HepG2 (cell line): ENCODE measurements around the gene AP2S1. TPM values are rescaled to one million over a fixed set of nuclear protein-coding genes. Genes with fewer than 3 reads are reported as not detected.
A peak's percentile ranks its signal among the peaks of the same experiment; 100 is the strongest.

Experiments used
- CSRNP2 ChIP-seq: sonication (generic); formaldehyde crosslinking; conservative IDR thresholded peaks from 2 replicates; pipeline ENCODE4 v1.8.0; 2022; ENCODE audit warnings: low read depth, missing genetic modification reagents
- MTA3 ChIP-seq: sonication (generic); formaldehyde crosslinking; IDR thresholded peaks from 2 replicates; pipeline ENCODE4 v1.4.0; 2020; ENCODE audit warnings: missing genetic modification reagents
- MXD1 ChIP-seq: sonication (generic); formaldehyde crosslinking; IDR thresholded peaks from 2 replicates; pipeline ENCODE4 v1.4.0; 2020; ENCODE audit warnings: mild to moderate bottlenecking, missing genetic modification reagents
- NCOA2 ChIP-seq: sonication (generic); formaldehyde crosslinking; IDR thresholded peaks from 2 replicates; pipeline ENCODE4 v1.8.0; 2022; ENCODE audit warnings: inconsistent platforms
- NFIC ChIP-seq: IDR thresholded peaks from 2 replicates; pipeline ENCODE4 v1.6.1; 2012; ENCODE audit warnings: mild to moderate bottlenecking, low read length, inconsistent platforms
- SAFB2 ChIP-seq: sonication (generic); formaldehyde crosslinking; IDR thresholded peaks from 2 replicates; pipeline ENCODE4 v1.5.1; 2020; ENCODE audit warnings: missing genetic modification reagents, low read depth, mild to moderate bottlenecking, borderline replicate concordance
- THAP7 ChIP-seq: sonication (generic); formaldehyde crosslinking; IDR thresholded peaks from 2 replicates; pipeline ENCODE4 v1.8.1; 2023; ENCODE audit warnings: mild to moderate bottlenecking, missing genetic modification reagents
- TMF1 ChIP-seq: sonication (generic); formaldehyde crosslinking; IDR thresholded peaks from 2 replicates; pipeline ENCODE4 v1.8.1; 2022; ENCODE audit warnings: low read depth, missing genetic modification reagents
- XBP1 ChIP-seq: sonication (generic); formaldehyde crosslinking; IDR thresholded peaks from 2 replicates; pipeline ENCODE4 v1.5.0; 2020; ENCODE audit warnings: missing genetic modification reagents
- ZFP91 ChIP-seq: sonication (generic); formaldehyde crosslinking; IDR thresholded peaks from 2 replicates; pipeline ENCODE4 v1.9.0; 2022; ENCODE audit warnings: missing genetic modification reagents, mild to moderate bottlenecking, borderline replicate concordance
- ZNF350 ChIP-seq: sonication (generic); formaldehyde crosslinking; IDR thresholded peaks from 2 replicates; pipeline ENCODE4 v1.4.0; 2020; ENCODE audit warnings: mild to moderate bottlenecking, low read depth, missing genetic modification reagents, borderline replicate concordance
- ZNF558 ChIP-seq: sonication (generic); formaldehyde crosslinking; IDR thresholded peaks from 2 replicates; pipeline ENCODE4 v1.9.0; 2022; ENCODE audit warnings: mild to moderate bottlenecking, missing genetic modification reagents, borderline replicate concordance
- ZNF570 ChIP-seq: sonication (generic); formaldehyde crosslinking; IDR thresholded peaks from 2 replicates; pipeline ENCODE4 v1.4.0; 2020; ENCODE audit warnings: mild to moderate bottlenecking, missing genetic modification reagents, borderline replicate concordance
- polyA plus RNA-seq, 8 experiments: library from polyadenylated mRNA; depleted of rRNA in 3 of 8; stranded (reverse) in 7 of 8; unstranded in 1 of 8; fragments of >200 nt; fragmentation: Illumina TruSeq in 4 of 8; extraction: Trizol in 4 of 8; gene quantifications; 2 replicates each; pipeline versions ENCODE4 v1.2.1 to v1.2.3, GENCODE V29; 2011 to 2016; ENCODE audit warnings: low read depth in 4 of 8, missing spikeins in 1 of 8, mixed read lengths in 1 of 8; ENCODE audit not compliant: insufficient read depth in 1 of 8
- total RNA-seq, 5 experiments: library from RNA; depleted of rRNA; stranded (reverse); fragments of >200 nt; fragmentation: Illumina TruSeq; extraction: Trizol; gene quantifications; 2 replicates each; pipeline ENCODE4 v1.2.3, GENCODE V29; 2016; ENCODE audit warnings: low read depth in 1 of 5
- TF ChIP-seq, protein P1 (sequence below): sonication (generic); formaldehyde crosslinking; IDR thresholded peaks from 2 replicates; pipeline ENCODE4 v1.4.0; 2020; ENCODE audit warnings: mild to moderate bottlenecking, missing genetic modification reagents
- TF ChIP-seq, protein P2 (sequence below): sonication (generic); formaldehyde crosslinking; IDR thresholded peaks from 2 replicates; pipeline ENCODE4 v1.4.0; 2020; ENCODE audit warnings: mild to moderate bottlenecking, missing genetic modification reagents
- TF ChIP-seq, protein P3 (sequence below): sonication (generic); formaldehyde crosslinking; conservative IDR thresholded peaks from 2 replicates; pipeline ENCODE4 v1.4.0; 2020; ENCODE audit warnings: missing genetic modification reagents

The AP2S1 gene
- total and polyA plus RNA-seq, 2 of the 13 experiments (the other 11 are each of a cell fraction or from before 2014, with no cell fraction given), result 45.2 to 86.1 TPM

DNA sequence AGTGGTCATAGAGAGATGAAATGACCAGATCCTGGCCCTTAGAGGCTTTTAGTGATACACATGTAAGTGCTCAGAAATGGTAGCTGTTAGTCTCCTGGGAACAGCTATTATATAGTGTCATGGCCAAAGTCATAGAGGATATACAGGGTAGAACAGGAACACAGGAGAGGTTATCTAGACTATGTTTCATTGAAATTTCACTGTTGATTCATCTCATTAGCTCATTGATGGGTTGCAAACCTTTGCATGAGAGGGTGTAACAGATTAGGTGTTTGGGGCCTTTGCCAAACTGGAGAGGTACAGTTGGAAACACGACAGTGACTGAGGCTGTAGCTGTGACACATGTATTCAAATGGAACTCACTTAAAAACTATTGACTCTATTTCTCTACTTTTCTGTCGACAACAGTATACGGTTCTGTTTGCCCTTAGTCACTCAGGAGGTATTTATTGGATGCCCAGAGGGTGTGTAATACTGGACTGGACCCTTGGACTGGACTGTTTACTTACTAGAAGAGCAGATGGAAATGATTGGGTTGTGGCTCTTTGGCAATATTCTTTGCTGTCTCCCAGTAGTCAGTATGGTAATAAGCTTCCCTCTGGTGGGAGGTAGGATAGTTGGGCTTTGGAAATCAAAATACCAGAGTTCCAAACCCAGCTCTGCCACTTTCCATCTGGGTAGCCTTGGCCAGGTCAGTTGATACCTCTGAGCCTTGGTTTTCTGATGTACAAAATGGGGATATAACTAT lies 40.0 kb upstream of the AP2S1 start (continued):
- TF ChIP-seq CSRNP2 (no peak), ZNF350 (CRISPR knock-in tag) (no peak), THAP7 (no peak), NFIC (peak; percentile 61; the same call in 1 of the 2 replicates), SAFB2 (no peak), MXD1 (CRISPR knock-in tag) (no peak), ZFP91 (CRISPR knock-in tag) (no peak), TMF1 (CRISPR knock-in tag) (no peak), ZNF558 (CRISPR knock-in tag) (no peak), NCOA2 (CRISPR knock-in tag) (peak; percentile 84), ZNF570 (CRISPR knock-in tag) (no peak), XBP1 (CRISPR knock-in tag) (no peak), MTA3 (CRISPR knock-in tag) (no peak)
- TF ChIP-seq, protein P1, sequence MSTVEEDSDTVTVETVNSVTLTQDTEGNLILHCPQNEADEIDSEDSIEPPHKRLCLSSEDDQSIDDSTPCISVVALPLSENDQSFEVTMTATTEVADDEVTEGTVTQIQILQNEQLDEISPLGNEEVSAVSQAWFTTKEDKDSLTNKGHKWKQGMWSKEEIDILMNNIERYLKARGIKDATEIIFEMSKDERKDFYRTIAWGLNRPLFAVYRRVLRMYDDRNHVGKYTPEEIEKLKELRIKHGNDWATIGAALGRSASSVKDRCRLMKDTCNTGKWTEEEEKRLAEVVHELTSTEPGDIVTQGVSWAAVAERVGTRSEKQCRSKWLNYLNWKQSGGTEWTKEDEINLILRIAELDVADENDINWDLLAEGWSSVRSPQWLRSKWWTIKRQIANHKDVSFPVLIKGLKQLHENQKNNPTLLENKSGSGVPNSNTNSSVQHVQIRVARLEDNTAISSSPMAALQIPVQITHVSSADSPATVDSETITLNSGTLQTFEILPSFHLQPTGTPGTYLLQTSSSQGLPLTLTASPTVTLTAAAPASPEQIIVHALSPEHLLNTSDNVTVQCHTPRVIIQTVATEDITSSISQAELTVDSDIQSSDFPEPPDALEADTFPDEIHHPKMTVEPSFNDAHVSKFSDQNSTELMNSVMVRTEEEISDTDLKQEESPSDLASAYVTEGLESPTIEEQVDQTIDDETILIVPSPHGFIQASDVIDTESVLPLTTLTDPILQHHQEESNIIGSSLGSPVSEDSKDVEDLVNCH (CRISPR knock-in tag), result no peak
- TF ChIP-seq, protein P2, sequence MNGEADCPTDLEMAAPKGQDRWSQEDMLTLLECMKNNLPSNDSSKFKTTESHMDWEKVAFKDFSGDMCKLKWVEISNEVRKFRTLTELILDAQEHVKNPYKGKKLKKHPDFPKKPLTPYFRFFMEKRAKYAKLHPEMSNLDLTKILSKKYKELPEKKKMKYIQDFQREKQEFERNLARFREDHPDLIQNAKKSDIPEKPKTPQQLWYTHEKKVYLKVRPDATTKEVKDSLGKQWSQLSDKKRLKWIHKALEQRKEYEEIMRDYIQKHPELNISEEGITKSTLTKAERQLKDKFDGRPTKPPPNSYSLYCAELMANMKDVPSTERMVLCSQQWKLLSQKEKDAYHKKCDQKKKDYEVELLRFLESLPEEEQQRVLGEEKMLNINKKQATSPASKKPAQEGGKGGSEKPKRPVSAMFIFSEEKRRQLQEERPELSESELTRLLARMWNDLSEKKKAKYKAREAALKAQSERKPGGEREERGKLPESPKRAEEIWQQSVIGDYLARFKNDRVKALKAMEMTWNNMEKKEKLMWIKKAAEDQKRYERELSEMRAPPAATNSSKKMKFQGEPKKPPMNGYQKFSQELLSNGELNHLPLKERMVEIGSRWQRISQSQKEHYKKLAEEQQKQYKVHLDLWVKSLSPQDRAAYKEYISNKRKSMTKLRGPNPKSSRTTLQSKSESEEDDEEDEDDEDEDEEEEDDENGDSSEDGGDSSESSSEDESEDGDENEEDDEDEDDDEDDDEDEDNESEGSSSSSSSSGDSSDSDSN (CRISPR knock-in tag), result 0 out of 2 replicates have a peak, but pooled peaks have one; percentile 39
- TF ChIP-seq, protein P3, sequence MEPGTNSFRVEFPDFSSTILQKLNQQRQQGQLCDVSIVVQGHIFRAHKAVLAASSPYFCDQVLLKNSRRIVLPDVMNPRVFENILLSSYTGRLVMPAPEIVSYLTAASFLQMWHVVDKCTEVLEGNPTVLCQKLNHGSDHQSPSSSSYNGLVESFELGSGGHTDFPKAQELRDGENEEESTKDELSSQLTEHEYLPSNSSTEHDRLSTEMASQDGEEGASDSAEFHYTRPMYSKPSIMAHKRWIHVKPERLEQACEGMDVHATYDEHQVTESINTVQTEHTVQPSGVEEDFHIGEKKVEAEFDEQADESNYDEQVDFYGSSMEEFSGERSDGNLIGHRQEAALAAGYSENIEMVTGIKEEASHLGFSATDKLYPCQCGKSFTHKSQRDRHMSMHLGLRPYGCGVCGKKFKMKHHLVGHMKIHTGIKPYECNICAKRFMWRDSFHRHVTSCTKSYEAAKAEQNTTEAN, result peak; percentile 49; the same call in 1 of the 2 replicates
